HL-60 (cell line): ENCODE measurements around the gene UST.

Experiments
- DNase-seq, 2 experiments: peaks; one replicate each; pipeline ENCODE4 v3.0.0-alpha.2; 2010 to 2020; ENCODE audit warnings: low read depth in 1 of 2, low spot score in 1 of 2
- H3K27ac ChIP-seq: fragments of 250-450 bp; sonication (Bioruptor Pico); replicated peaks from 2 replicates; pipeline ENCODE4 v1.5.1; 2020; ENCODE audit warnings: mild to moderate bottlenecking, moderate library complexity
- H3K27me3 ChIP-seq: fragments of 250-450 bp; sonication (Bioruptor Pico); 2 replicates; pipeline ENCODE4 v1.5.1; 2021; ENCODE audit warnings: mild to moderate bottlenecking, moderate library complexity; ENCODE audit not compliant: insufficient read depth, poor library complexity, severe bottlenecking
- H3K4me3 ChIP-seq: replicated peaks from 2 replicates; pipeline ENCODE4 v1.5.1; 2011; ENCODE audit warnings: mild to moderate bottlenecking, control low read depth, low read length; ENCODE audit not compliant: insufficient read depth
- CTCF ChIP-seq: IDR thresholded peaks from one replicate; pipeline ENCODE4 v1.5.1; 2011; ENCODE audit warnings: low read length, control low read depth, inconsistent platforms; ENCODE audit not compliant: insufficient read depth
- GABPA ChIP-seq: IDR thresholded peaks from 2 replicates; pipeline ENCODE4 v1.6.1; 2012; ENCODE audit warnings: low read depth
- POLR2AphosphoS5 ChIP-seq: IDR thresholded peaks from 2 replicates; pipeline ENCODE4 v1.6.1; 2012; ENCODE audit warnings: low read depth
- REST ChIP-seq: IDR thresholded peaks from 2 replicates; pipeline ENCODE4 v1.6.1; 2012; ENCODE audit warnings: low read depth; ENCODE audit not compliant: insufficient replicate concordance
- SPI1 ChIP-seq: IDR thresholded peaks from 2 replicates; pipeline ENCODE4 v1.6.1; 2012; ENCODE audit warnings: low read depth, mild to moderate bottlenecking, borderline replicate concordance

UST gene

GRCh38 chr6:148789948-148790347 lies 43.1 kb downstream of the UST start:
- Histone ChIP-seq H3K27me3 (peaks cover 6% of the 10 kb centered on the region), H3K4me3 (no peak overlapping the region), H3K27ac (no peak overlapping the region)
- no peak for DNase-seq
- TF ChIP-seq SPI1 (no peak), POLR2AphosphoS5 (no peak), REST (no peak), GABPA (no peak)

- H3K4me3 ChIP-seq: no peak overlapping the region
- no peak for DNase-seq
- peaks cover 6% of the 10 kb centered on the region for H3K27me3 ChIP-seq
- no peak for TF ChIP-seq SPI1
- no peak for TF ChIP-seq GABPA
- TF ChIP-seq CTCF: no peak
- TF ChIP-seq POLR2AphosphoS5: no peak
- no peak for TF ChIP-seq REST
- H3K27ac ChIP-seq: no peak overlapping the region
These were observed 43.6 kb downstream of the UST start for GRCh38 chr6:148790404-148790803.

GRCh38 chr6:148790817-148791216 lies 44.0 kb downstream of the UST start:
- Histone ChIP-seq H3K4me3 (no peak overlapping the region), H3K27ac (no peak overlapping the region), H3K27me3 (peaks cover 6% of the 10 kb centered on the region)
- TF ChIP-seq REST (no peak), SPI1 (no peak), GABPA (no peak), CTCF (no peak), POLR2AphosphoS5 (no peak)
- no peak for DNase-seq

GRCh38 chr6:148791372-148791771 lies 44.5 kb downstream of the UST start:
- no peak for DNase-seq
- Histone ChIP-seq H3K27me3 (peaks cover 6% of the 10 kb centered on the region), H3K27ac (no peak overlapping the region), H3K4me3 (no peak overlapping the region)
- TF ChIP-seq GABPA: no peak
- no peak for TF ChIP-seq REST
- no peak for TF ChIP-seq POLR2AphosphoS5
- no peak for TF ChIP-seq CTCF
- no peak for TF ChIP-seq SPI1
